GM23338 (cell line): ENCODE data around the gene ECE2. TPM values are rescaled to one million over a fixed set of nuclear protein-coding genes. Genes with fewer than 3 reads are reported as not detected.

ENCODE experiments used
- ATAC-seq: fragments of 200-7000 bp; cut with Tn5 transposase; 3 replicates; pipeline ENCODE4 v1.9.1; 2020
- DNase-seq: peaks from one replicate; pipeline ENCODE4 v3.0.0-alpha.2; 2015; ENCODE audit warnings: low spot score
- H2AFZ ChIP-seq: fragments of 200-600 bp; sonication (generic); 2 replicates; pipeline ENCODE4 v1.8.0; 2016; ENCODE audit warnings: antibody characterized with exemption, mild to moderate bottlenecking, moderate library complexity
- H3F3A ChIP-seq: fragments of 200-600 bp; sonication (generic); replicated peaks from 2 replicates; pipeline ENCODE4 v1.8.0; 2017; ENCODE audit warnings: antibody characterized with exemption, mixed run types, low read depth
- H3K27ac ChIP-seq: fragments of 200-600 bp; sonication (generic); 2 replicates; pipeline ENCODE4 v1.6.1; 2016; ENCODE audit warnings: low read depth
- H3K27me3 ChIP-seq: fragments of 200-600 bp; sonication (generic); 2 replicates; pipeline ENCODE4 v1.8.0; 2016; ENCODE audit warnings: mild to moderate bottlenecking, mixed run types, moderate library complexity; ENCODE audit not compliant: insufficient read depth
- H3K36me3 ChIP-seq: fragments of 200-600 bp; sonication (generic); 2 replicates; pipeline ENCODE4 v1.8.0; 2016; ENCODE audit warnings: mild to moderate bottlenecking; ENCODE audit not compliant: insufficient read depth
- H3K4me1 ChIP-seq: fragments of 200-600 bp; sonication (generic); 2 replicates; pipeline ENCODE4 v1.8.0; 2016; ENCODE audit warnings: mild to moderate bottlenecking, moderate library complexity; ENCODE audit not compliant: insufficient read depth
- H3K4me2 ChIP-seq: fragments of 200-600 bp; sonication (generic); 2 replicates; pipeline ENCODE4 v1.7.1; 2017; ENCODE audit warnings: mixed run types
- H3K4me3 ChIP-seq: fragments of 200-600 bp; sonication (generic); 2 replicates; pipeline ENCODE4 v1.6.1; 2016; ENCODE audit warnings: mixed run types
- H3K79me2 ChIP-seq: fragments of 200-600 bp; sonication (generic); replicated peaks from 2 replicates; pipeline ENCODE4 v1.8.0; 2017; ENCODE audit warnings: mild to moderate bottlenecking; ENCODE audit not compliant: insufficient read depth
- H3K9me2 ChIP-seq: fragments of 200-600 bp; sonication (generic); 2 replicates; pipeline ENCODE4 v1.8.0; 2017; ENCODE audit not compliant: insufficient read depth
- H4K20me1 ChIP-seq: fragments of 200-600 bp; sonication (generic); replicated peaks from 2 replicates; pipeline ENCODE4 v1.8.0; 2017; ENCODE audit warnings: mild to moderate bottlenecking; ENCODE audit not compliant: insufficient read depth
- H3K27ac Mint-ChIP-seq: 2 replicates; pipeline ENCODE4 v1.8.0; 2020; ENCODE audit warnings: inconsistent platforms, mild to moderate bottlenecking, moderate library complexity, mixed read lengths
- H3K27me3 Mint-ChIP-seq: 3 replicates; pipeline ENCODE4 v1.8.0; 2022; ENCODE audit warnings: low read depth, mild to moderate bottlenecking, moderate library complexity, mixed read lengths, inconsistent platforms; ENCODE audit not compliant: insufficient read depth, poor library complexity
- H3K36me3 Mint-ChIP-seq: 3 replicates; pipeline ENCODE4 v1.8.0; 2021; ENCODE audit warnings: low read depth, mild to moderate bottlenecking, inconsistent platforms, moderate library complexity, mixed read lengths
- H3K4me1 Mint-ChIP-seq: 3 replicates; pipeline ENCODE4 v1.8.0; 2020; ENCODE audit warnings: mild to moderate bottlenecking, inconsistent platforms, mixed read lengths
- H3K4me3 Mint-ChIP-seq: 3 replicates; pipeline ENCODE4 v1.8.0; 2021; ENCODE audit warnings: moderate library complexity, mild to moderate bottlenecking, inconsistent platforms, mixed read lengths
- H3K9me3 Mint-ChIP-seq: 3 replicates; pipeline ENCODE4 v1.8.0; 2020; ENCODE audit warnings: moderate library complexity, mild to moderate bottlenecking, inconsistent platforms, mixed read lengths
- CREB1 ChIP-seq: fragments of 250-450 bp; sonication (Bioruptor Pico); IDR thresholded peaks from 2 replicates; pipeline ENCODE4 v1.5.0; 2020; ENCODE audit warnings: low read depth, mild to moderate bottlenecking, moderate library complexity
- CTCF ChIP-seq, 2 experiments: fragments of 200-600 bp in 1 of 2; sonication (generic) in 1 of 2; conservative IDR thresholded peaks; 2 replicates each; pipeline versions ENCODE4 v1.5.1 to v1.6.1; 2016 to 2017; ENCODE audit warnings: antibody characterized with exemption in 2 of 2, low read depth in 2 of 2, mild to moderate bottlenecking in 2 of 2, moderate library complexity in 1 of 2
- EZH2 ChIP-seq: fragments of 200-600 bp; sonication (generic); IDR thresholded peaks from one replicate; pipeline ENCODE4 v1.8.0; 2017; ENCODE audit warnings: antibody characterized with exemption, mild to moderate bottlenecking, low read depth; ENCODE audit not compliant: unreplicated experiment
- EZH2phosphoT487 ChIP-seq: fragments of 200-600 bp; sonication (generic); IDR thresholded peaks from one replicate; pipeline ENCODE4 v1.8.1; 2018; ENCODE audit warnings: antibody characterized with exemption; ENCODE audit not compliant: unreplicated experiment
- JUNB ChIP-seq: IDR thresholded peaks from one replicate; pipeline ENCODE4 v1.6.1; 2016; ENCODE audit warnings: antibody characterized with exemption; ENCODE audit not compliant: unreplicated experiment
- NANOG ChIP-seq: IDR thresholded peaks from 2 replicates; pipeline ENCODE4 v1.6.1; 2016; ENCODE audit warnings: antibody characterized with exemption, borderline replicate concordance
- POLR2AphosphoS5 ChIP-seq: IDR thresholded peaks from 2 replicates; pipeline ENCODE4 v1.6.1; 2016; ENCODE audit warnings: antibody characterized with exemption, low read depth
- STAT1 ChIP-seq: IDR thresholded peaks from one replicate; pipeline ENCODE4 v1.6.1; 2016; ENCODE audit warnings: antibody characterized with exemption; ENCODE audit not compliant: unreplicated experiment
- ZNF114 ChIP-seq: fragments of 250-450 bp; sonication (Bioruptor Pico); IDR thresholded peaks from 2 replicates; pipeline ENCODE4 v1.5.0; 2020; ENCODE audit warnings: mild to moderate bottlenecking, moderate library complexity
- ZNF331 ChIP-seq: fragments of 250-450 bp; sonication (Bioruptor Pico); IDR thresholded peaks from 2 replicates; pipeline ENCODE4 v1.5.0; 2020; ENCODE audit warnings: low read depth, mild to moderate bottlenecking, moderate library complexity
- ZNF462 ChIP-seq: fragments of 250-450 bp; sonication (Bioruptor Pico); IDR thresholded peaks from 2 replicates; pipeline ENCODE4 v1.5.0; 2020; ENCODE audit warnings: mild to moderate bottlenecking, moderate library complexity
- polyA plus RNA-seq: library from polyadenylated mRNA; unstranded; fragments of >200 nt; fragmentation: Nextera tagmentation; extraction: Ambion mirVana; gene quantifications from 2 replicates; pipeline ENCODE4 v1.2.1, GENCODE V29; 2016
- total RNA-seq: library from RNA; depleted of rRNA; stranded (reverse); fragments of >200 nt; shearing (Covaris generic); gene quantifications from 2 replicates; pipeline ENCODE4 v1.2.3, GENCODE V29; 2014
- TF ChIP-seq, protein P1 (sequence below): IDR thresholded peaks from one replicate; pipeline ENCODE4 v1.6.1; 2018; ENCODE audit warnings: antibody characterized with exemption; ENCODE audit not compliant: unreplicated experiment
- TF ChIP-seq, protein P2 (sequence below): IDR thresholded peaks from 2 replicates; pipeline ENCODE4 v1.6.1; 2016; ENCODE audit warnings: antibody characterized with exemption

ECE2 gene
- total and polyA plus RNA-seq, 2 experiments from 2014 or later = 0.24 to 0.48 TPM

GRCh38 chr3:184239708-184240107 is 36.1 kb upstream of the ECE2 start:
- DNase-seq = no peak
- no peak overlapping the region; the same call in 2 of the 3 replicates for H3K4me3 Mint-ChIP-seq
- ATAC-seq = no peak
- H3K27ac Mint-ChIP-seq = no peak overlapping the region
- H3K27ac ChIP-seq = no peak overlapping the region
- TF ChIP-seq NANOG (no peak), STAT1 (no peak), ZNF462 (CRISPR knock-in tag) (no peak), POLR2AphosphoS5 (no peak), ZNF114 (CRISPR knock-in tag) (no peak), JUNB (no peak), EZH2 (no peak), EZH2phosphoT487 (no peak), ZNF331 (CRISPR knock-in tag) (no peak), CREB1 (CRISPR knock-in tag) (no peak), CTCF (conservative IDR thresholded peaks at IDR 0.05; ENCODE audit: low read depth in 2 of 2) (no peak)
- TF ChIP-seq, protein P1, sequence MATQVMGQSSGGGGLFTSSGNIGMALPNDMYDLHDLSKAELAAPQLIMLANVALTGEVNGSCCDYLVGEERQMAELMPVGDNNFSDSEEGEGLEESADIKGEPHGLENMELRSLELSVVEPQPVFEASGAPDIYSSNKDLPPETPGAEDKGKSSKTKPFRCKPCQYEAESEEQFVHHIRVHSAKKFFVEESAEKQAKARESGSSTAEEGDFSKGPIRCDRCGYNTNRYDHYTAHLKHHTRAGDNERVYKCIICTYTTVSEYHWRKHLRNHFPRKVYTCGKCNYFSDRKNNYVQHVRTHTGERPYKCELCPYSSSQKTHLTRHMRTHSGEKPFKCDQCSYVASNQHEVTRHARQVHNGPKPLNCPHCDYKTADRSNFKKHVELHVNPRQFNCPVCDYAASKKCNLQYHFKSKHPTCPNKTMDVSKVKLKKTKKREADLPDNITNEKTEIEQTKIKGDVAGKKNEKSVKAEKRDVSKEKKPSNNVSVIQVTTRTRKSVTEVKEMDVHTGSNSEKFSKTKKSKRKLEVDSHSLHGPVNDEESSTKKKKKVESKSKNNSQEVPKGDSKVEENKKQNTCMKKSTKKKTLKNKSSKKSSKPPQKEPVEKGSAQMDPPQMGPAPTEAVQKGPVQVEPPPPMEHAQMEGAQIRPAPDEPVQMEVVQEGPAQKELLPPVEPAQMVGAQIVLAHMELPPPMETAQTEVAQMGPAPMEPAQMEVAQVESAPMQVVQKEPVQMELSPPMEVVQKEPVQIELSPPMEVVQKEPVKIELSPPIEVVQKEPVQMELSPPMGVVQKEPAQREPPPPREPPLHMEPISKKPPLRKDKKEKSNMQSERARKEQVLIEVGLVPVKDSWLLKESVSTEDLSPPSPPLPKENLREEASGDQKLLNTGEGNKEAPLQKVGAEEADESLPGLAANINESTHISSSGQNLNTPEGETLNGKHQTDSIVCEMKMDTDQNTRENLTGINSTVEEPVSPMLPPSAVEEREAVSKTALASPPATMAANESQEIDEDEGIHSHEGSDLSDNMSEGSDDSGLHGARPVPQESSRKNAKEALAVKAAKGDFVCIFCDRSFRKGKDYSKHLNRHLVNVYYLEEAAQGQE = no peak
- TF ChIP-seq, protein P2, sequence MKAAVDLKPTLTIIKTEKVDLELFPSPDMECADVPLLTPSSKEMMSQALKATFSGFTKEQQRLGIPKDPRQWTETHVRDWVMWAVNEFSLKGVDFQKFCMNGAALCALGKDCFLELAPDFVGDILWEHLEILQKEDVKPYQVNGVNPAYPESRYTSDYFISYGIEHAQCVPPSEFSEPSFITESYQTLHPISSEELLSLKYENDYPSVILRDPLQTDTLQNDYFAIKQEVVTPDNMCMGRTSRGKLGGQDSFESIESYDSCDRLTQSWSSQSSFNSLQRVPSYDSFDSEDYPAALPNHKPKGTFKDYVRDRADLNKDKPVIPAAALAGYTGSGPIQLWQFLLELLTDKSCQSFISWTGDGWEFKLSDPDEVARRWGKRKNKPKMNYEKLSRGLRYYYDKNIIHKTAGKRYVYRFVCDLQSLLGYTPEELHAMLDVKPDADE = no peak
- H2AFZ ChIP-seq = no peak overlapping the region
- no peaks in the 10 kb centered on the region for H3K9me2 ChIP-seq
- peaks cover 11% of the 10 kb centered on the region for H3K27me3 ChIP-seq
- H3K79me2 ChIP-seq = no peaks in the 10 kb centered on the region
- no peaks in the 10 kb centered on the region for H3K9me3 Mint-ChIP-seq
- H3K4me2 ChIP-seq = no peak overlapping the region
- peaks cover 14% of the 10 kb centered on the region for H3K4me1 Mint-ChIP-seq
- peaks cover 26% of the 10 kb centered on the region for H3K36me3 Mint-ChIP-seq
- H3F3A ChIP-seq = no peaks in the 10 kb centered on the region
- no peaks in the 10 kb centered on the region for H3K4me1 ChIP-seq
- no peak overlapping the region for H3K4me3 ChIP-seq
- peaks cover 9% of the 10 kb centered on the region for H3K27me3 Mint-ChIP-seq
- peaks cover 12% of the 10 kb centered on the region for H4K20me1 ChIP-seq
- H3K36me3 ChIP-seq = peaks cover under 1% of the 10 kb centered on the region; the same call in 1 of the 2 replicates
